Transverse colon (tissue), 4 donors: ENCODE measurements around the gene TBC1D22B. TPM values are rescaled to one million over a fixed set of nuclear protein-coding genes. Genes with fewer than 3 reads are reported as not detected.

Experiments
- DNase-seq: peaks from one replicate; pipeline ENCODE4 v3.0.0-alpha.2; 2019
- H3K27ac ChIP-seq, 4 donors: fragments of 200-600 bp; sonication (generic); 2 replicates each; pipeline ENCODE4 v1.5.1; 2016 to 2018; ENCODE audit warnings: inconsistent platforms in 4 of 4
- H3K27me3 ChIP-seq: fragments of 200-600 bp; sonication (generic); 2 replicates; pipeline ENCODE4 v1.5.1; 2017; ENCODE audit warnings: inconsistent platforms
- H3K36me3 ChIP-seq, 4 donors: fragments of 200-600 bp; sonication (generic); 2 replicates each; pipeline ENCODE4 v1.5.1; 2017 to 2019; ENCODE audit warnings: inconsistent platforms in 4 of 4
- H3K4me1 ChIP-seq, 4 donors: fragments of 200-600 bp; sonication (generic); 2 replicates each; pipeline ENCODE4 v1.5.1; 2017 to 2020; ENCODE audit warnings: inconsistent platforms in 4 of 4
- H3K4me3 ChIP-seq, 4 donors: fragments of 200-600 bp; sonication (generic); 1 replicate in 1 of 4; 2 replicates in 3 of 4; pipeline versions ENCODE4 v1.5.1 to v1.6.1; 2017 to 2019; ENCODE audit warnings: inconsistent platforms in 4 of 4
- H3K9me3 ChIP-seq, 2 donors: fragments of 200-600 bp; sonication (generic); 2 replicates each; pipeline ENCODE4 v1.5.1; 2017 to 2019; ENCODE audit warnings: inconsistent platforms in 2 of 2
- CTCF ChIP-seq, 5 experiments: fragments of 200-600 bp in 3 of 5; fragments of 450-650 bp in 2 of 5; sonication (generic) in 3 of 5; IDR thresholded peaks; 1 replicate in 2 of 5; 2 replicates in 3 of 5; pipeline ENCODE4 v1.5.1; 2016 to 2017; ENCODE audit warnings: antibody characterized with exemption in 5 of 5, inconsistent platforms in 3 of 5, mild to moderate bottlenecking in 2 of 5, moderate library complexity in 1 of 5
- EP300 ChIP-seq: sonication (generic); formaldehyde crosslinking; IDR thresholded peaks from one replicate; pipeline ENCODE4 v1.6.1; 2017; ENCODE audit warnings: antibody characterized with exemption, low read depth
- POLR2A ChIP-seq: fragments of 450-650 bp; IDR thresholded peaks from one replicate; pipeline ENCODE4 v1.6.1; 2016; ENCODE audit warnings: antibody characterized with exemption, mild to moderate bottlenecking, moderate library complexity
- POLR2AphosphoS5 ChIP-seq, 3 donors: sonication (generic); formaldehyde crosslinking; IDR thresholded peaks; one replicate each; pipeline ENCODE4 v1.6.1; 2016; ENCODE audit warnings: antibody characterized with exemption in 3 of 3
- WGBS, 2 donors: methylation state at CpG; one replicate each; pipeline ENCODE4 v1.1.5; 2018; ENCODE audit warnings: low coverage in 1 of 2; 5-methylcytosine and 5-hydroxymethylcytosine counted together
- in situ Hi-C, 4 donors: fragments of 200-750 bp; cut with MboI; loops; one replicate each; pipeline versions ENCODE4 v1.15.0 to v1.15.1; 2017; ENCODE audit warnings: low sequenced_read_pairs in 3 of 4, low pct_ligation_motif_present in 1 of 4, low pct_unique_long_range_greater_than_20kb in 1 of 4
- intact Hi-C: fragments of 100-400 bp; cut with DNase I; formaldehyde crosslinking; loops from one replicate; pipeline ENCODE4 v1.15.1; 2023; ENCODE audit warnings: low total_unique reads
- total RNA-seq, 4 donors: library from RNA; depleted of rRNA; stranded (reverse); fragments of >200 nt; gene quantifications; one replicate each; pipeline ENCODE4 v1.1.0, GENCODE V29; 2016

TBC1D22B gene
- total RNA-seq, 4 donors from 2014 or later = 9.0 to 15.7 (median 12.6) TPM

- DNase-seq = no peak
- H3K27ac ChIP-seq = no peak overlapping the region
- no peak overlapping the region for H3K4me3 ChIP-seq
- TF ChIP-seq POLR2AphosphoS5 (IDR thresholded peaks at IDR 0.05) (no peak), CTCF (IDR thresholded peaks at IDR 0.05) (no peak), EP300 (no peak), POLR2A (no peak)
- 43 to 65% methylated on average over 4 to 8 of the region's 8 CpGs for WGBS, 2 donors
- no peaks in the 10 kb centered on the region for H3K27me3 ChIP-seq
- intact Hi-C loops = no loop called here
- in situ Hi-C loops = no loop called here
- peaks cover 0 to 7% (median 0%) of the 10 kb centered on the region in 4 donors for H3K36me3 ChIP-seq
- peaks cover 0 to 11% (median 9%) of the 10 kb centered on the region in 4 donors for H3K4me1 ChIP-seq
- no peaks in the 10 kb centered on the region for H3K9me3 ChIP-seq
Measured at GRCh38 chr6:37272834-37273566, 15.4 kb downstream of the TBC1D22B start.

GRCh38 chr6:37273690-37274089, 16.1 kb downstream of the TBC1D22B start:
- Histone ChIP-seq H3K4me1 (peaks cover 0 to 11% (median 9%) of the 10 kb centered on the region in 4 donors), H3K9me3 (no peaks in the 10 kb centered on the region), H3K27me3 (no peaks in the 10 kb centered on the region), H3K4me3 (no peak overlapping the region), H3K36me3 (peaks cover 0 to 7% (median 0%) of the 10 kb centered on the region in 4 donors), H3K27ac (no peak overlapping the region)
- DNase-seq = no peak
- WGBS, 2 donors = 37 to 38% methylated on average over 3 of the region's 3 CpGs
- TF ChIP-seq CTCF (IDR thresholded peaks at IDR 0.05) (no peak), EP300 (no peak), POLR2AphosphoS5 (IDR thresholded peaks at IDR 0.05) (no peak), POLR2A (no peak)
- intact Hi-C loops (no loop called here), in situ Hi-C loops (no loop called here)

GRCh38 chr6:37275350-37275749, 17.8 kb downstream of the TBC1D22B start:
- WGBS, 2 donors = 100% methylated on average over 1 of the region's 1 CpG; no CpG with 5 or more reads in 1 of the 2 donors
- Histone ChIP-seq H3K9me3 (no peaks in the 10 kb centered on the region), H3K27ac (no peak overlapping the region), H3K4me1 (peaks cover 0 to 11% (median 9%) of the 10 kb centered on the region in 4 donors), H3K27me3 (no peaks in the 10 kb centered on the region), H3K4me3 (no peak overlapping the region), H3K36me3 (peaks cover 0 to 3% (median 0%) of the 10 kb centered on the region in 4 donors)
- in situ Hi-C loops (no loop called here), intact Hi-C loops (no loop called here)
- TF ChIP-seq CTCF (IDR thresholded peaks at IDR 0.05) (no peak), POLR2A (no peak), EP300 (no peak), POLR2AphosphoS5 (IDR thresholded peaks at IDR 0.05) (no peak)
- DNase-seq = no peak

GRCh38 chr6:37277001-37277409, 19.4 kb downstream of the TBC1D22B start:
- no peak for TF ChIP-seq CTCF (IDR thresholded peaks at IDR 0.05)
- no peak for TF ChIP-seq POLR2A
- no peak for TF ChIP-seq EP300
- no peak for TF ChIP-seq POLR2AphosphoS5 (IDR thresholded peaks at IDR 0.05)
- in situ Hi-C loops (no loop called here), intact Hi-C loops (no loop called here)
- Histone ChIP-seq H3K36me3 (peaks cover 0 to 3% (median 0%) of the 10 kb centered on the region in 4 donors), H3K27ac (no peak overlapping the region), H3K27me3 (no peaks in the 10 kb centered on the region), H3K9me3 (no peaks in the 10 kb centered on the region), H3K4me3 (no peak overlapping the region), H3K4me1 (peaks cover 0 to 11% (median 9%) of the 10 kb centered on the region in 4 donors)
- WGBS, 2 donors = 72 to 87% methylated on average over 3 to 6 of the region's 6 CpGs
- no peak for DNase-seq
